Adrenal gland (tissue), 5 donors: ENCODE results near the gene PTCH1.

ENCODE experiments used
- POLR2A ChIP-seq, 2 donors: fragments of 450-650 bp; IDR thresholded peaks; one replicate each; pipeline ENCODE4 v1.6.1; 2017; ENCODE audit warnings: antibody characterized with exemption in 2 of 2, mild to moderate bottlenecking in 2 of 2, moderate library complexity in 1 of 2
- TF ChIP-seq, protein P1 (sequence below), 6 experiments: fragments of 450-650 bp in 4 of 6; fragments of 200-600 bp in 2 of 6; sonication (generic) in 1 of 6; IDR thresholded peaks; 1 replicate in 5 of 6; 2 replicates in 1 of 6; pipeline versions ENCODE4 v1.5.1 to v1.8.0; 2016 to 2021; ENCODE audit warnings: antibody characterized with exemption in 6 of 6, mild to moderate bottlenecking in 2 of 6, moderate library complexity in 1 of 6
- donor health status: DM: no; HTN: no; CAD: no.

GRCh38 chr9:95452176-95452575 lies 64.6 kb downstream of the PTCH1 start:
- TF ChIP-seq, protein P1, sequence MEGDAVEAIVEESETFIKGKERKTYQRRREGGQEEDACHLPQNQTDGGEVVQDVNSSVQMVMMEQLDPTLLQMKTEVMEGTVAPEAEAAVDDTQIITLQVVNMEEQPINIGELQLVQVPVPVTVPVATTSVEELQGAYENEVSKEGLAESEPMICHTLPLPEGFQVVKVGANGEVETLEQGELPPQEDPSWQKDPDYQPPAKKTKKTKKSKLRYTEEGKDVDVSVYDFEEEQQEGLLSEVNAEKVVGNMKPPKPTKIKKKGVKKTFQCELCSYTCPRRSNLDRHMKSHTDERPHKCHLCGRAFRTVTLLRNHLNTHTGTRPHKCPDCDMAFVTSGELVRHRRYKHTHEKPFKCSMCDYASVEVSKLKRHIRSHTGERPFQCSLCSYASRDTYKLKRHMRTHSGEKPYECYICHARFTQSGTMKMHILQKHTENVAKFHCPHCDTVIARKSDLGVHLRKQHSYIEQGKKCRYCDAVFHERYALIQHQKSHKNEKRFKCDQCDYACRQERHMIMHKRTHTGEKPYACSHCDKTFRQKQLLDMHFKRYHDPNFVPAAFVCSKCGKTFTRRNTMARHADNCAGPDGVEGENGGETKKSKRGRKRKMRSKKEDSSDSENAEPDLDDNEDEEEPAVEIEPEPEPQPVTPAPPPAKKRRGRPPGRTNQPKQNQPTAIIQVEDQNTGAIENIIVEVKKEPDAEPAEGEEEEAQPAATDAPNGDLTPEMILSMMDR (IDR thresholded peaks at IDR 0.05) = no peak
- TF ChIP-seq POLR2A (IDR thresholded peaks at IDR 0.05) = no peak
